Spinal cord (tissue), 10 donors: ENCODE results near the gene PDK2. TPM values are rescaled to one million over a fixed set of nuclear protein-coding genes. Genes with fewer than 3 reads are reported as not detected.

Experiments
- DNase-seq, 6 donors: peaks; one replicate each; pipeline versions ENCODE4 v3.0.0 to v3.0.0-alpha.2; 2013 to 2015; ENCODE audit warnings: low spot score in 6 of 6, low read depth in 4 of 6
- H3K27ac ChIP-seq: one replicate; pipeline ENCODE4 v1.5.1; 2013; ENCODE audit warnings: low read depth, low read length, control low read depth
- H3K27me3 ChIP-seq: one replicate; pipeline ENCODE4 v1.6.1; 2013; ENCODE audit warnings: low read length; ENCODE audit not compliant: control insufficient read depth, insufficient read depth
- H3K36me3 ChIP-seq: one replicate; pipeline ENCODE4 v1.6.1; 2013; ENCODE audit warnings: low read length; ENCODE audit not compliant: control insufficient read depth, insufficient read depth
- H3K4me1 ChIP-seq: one replicate; pipeline ENCODE4 v1.6.1; 2013; ENCODE audit warnings: low read length; ENCODE audit not compliant: control insufficient read depth, insufficient read depth
- H3K4me3 ChIP-seq: one replicate; pipeline ENCODE4 v1.5.1; 2013; ENCODE audit warnings: low read depth, low read length, control low read depth
- H3K9me3 ChIP-seq: one replicate; pipeline ENCODE4 v1.6.1; 2013; ENCODE audit warnings: low read length; ENCODE audit not compliant: control insufficient read depth, insufficient read depth
- WGBS: methylation state at CpG from one replicate; pipeline ENCODE4 v1.1.5; 2013; ENCODE audit warnings: missing lambda C conversion rate; ENCODE audit not compliant: insufficient coverage; 5-methylcytosine and 5-hydroxymethylcytosine counted together
- long read RNA-seq, 4 donors: transcript quantifications; one replicate each; lab custom pipeline, GENCODE V29; 2026
- polyA plus RNA-seq, 2 donors: library from polyadenylated mRNA; unstranded; fragments of 120-200 nt; gene quantifications; one replicate each; pipeline ENCODE4 v1.2.1, GENCODE V29; 2013; ENCODE audit not compliant: insufficient read length in 2 of 2
- total RNA-seq, 2 donors: library from RNA; depleted of rRNA in 1 of 2; stranded (reverse); fragments of 120-200 nt in 1 of 2; fragments of >200 nt in 1 of 2; gene quantifications; one replicate each; pipeline versions ENCODE4 v1.2.3 to v1.2.4, GENCODE V29; 2013 to 2014
- donor health status: healthy.

Gene PDK2
- total RNA-seq = 10 to 100 TPM; 14.7 to 32.6 TPM
- polyA plus RNA-seq = 10 to 100 TPM; 52.8 to 56.1 TPM
- long read RNA-seq, donor 1, transcript PDK2-203 (11 exons, 3,440 nt) = major isoform, 12 of 24 reads
- long read RNA-seq, donor 1, transcript PDK2-206 (4 exons, 865 nt) = minor isoform, 7 of 24 reads
- long read RNA-seq, donor 1, partial matches to known transcripts = 5 of 24 reads
- long read RNA-seq, donor 1, other reads (novel, unspliced or antisense) = 0 of 24 reads
- long read RNA-seq, donor 2, partial matches to known transcripts = 5 of 11 reads
- long read RNA-seq, donor 2, other reads (novel, unspliced or antisense) = 0 of 11 reads
- long read RNA-seq, donor 3, transcript PDK2-206 (4 exons, 865 nt) = major isoform, 5 of 17 reads
- long read RNA-seq, donor 3, partial matches to known transcripts = 8 of 17 reads
- long read RNA-seq, donor 3, other reads (novel, unspliced or antisense) = 0 of 17 reads
- long read RNA-seq, donor 4, transcript PDK2-206 (4 exons, 865 nt) = minor isoform, 9 of 36 reads
- long read RNA-seq, donor 4, transcript PDK2-203 (11 exons, 3,440 nt) = major isoform, 17 of 36 reads
- long read RNA-seq, donor 4, partial matches to known transcripts = 7 of 36 reads
- long read RNA-seq, donor 4, other reads (novel, unspliced or antisense) = 0 of 36 reads

GRCh38 chr17:50094753-50095619, at the start of gene PDK2:
Gene PDK2 (plus strand): TSS chr17:50095351. CDS start chr17:50095436, 85 bp downstream.
- Histone ChIP-seq H3K27me3 (no peaks in the 10 kb centered on the region), H3K36me3 (peaks cover 37% of the 10 kb centered on the region), H3K27ac (peak within 1 kb of the TSS; percentile 91), H3K4me3 (peak within 1 kb of the TSS; percentile 89), H3K9me3 (no peaks in the 10 kb centered on the region), H3K4me1 (peaks cover 26% of the 10 kb centered on the region)
- WGBS = under 1% methylated on average over 68 of the region's 68 CpGs
- peak; percentile 90 to 99 (median 95) for DNase-seq

DNA sequence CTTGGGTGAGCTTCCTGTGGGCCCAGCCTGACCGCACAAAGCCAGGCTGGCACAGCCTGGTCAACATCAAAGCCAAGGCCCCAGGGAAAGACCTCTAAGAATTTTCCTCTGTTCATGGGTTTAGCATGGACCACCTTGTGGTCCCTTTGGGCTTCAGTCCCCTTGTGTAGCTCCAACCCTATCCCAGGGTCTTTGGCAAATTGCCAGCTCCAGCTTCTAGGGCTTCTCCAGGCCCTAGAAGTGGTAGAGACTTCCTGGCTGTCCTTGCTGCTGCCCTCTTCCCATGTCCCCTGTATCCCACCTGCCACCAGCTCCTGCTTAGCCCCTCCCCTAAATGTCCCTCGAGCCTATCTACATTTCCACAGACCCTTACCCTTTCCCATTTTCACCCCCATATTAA, 49.0 kb upstream of the PDK2 start:
- Histone ChIP-seq H3K36me3 (no peaks in the 10 kb centered on the region), H3K4me1 (peaks cover 24% of the 10 kb centered on the region), H3K9me3 (no peaks in the 10 kb centered on the region), H3K27ac (no peak overlapping the region), H3K27me3 (no peaks in the 10 kb centered on the region), H3K4me3 (no peak overlapping the region)
- DNase-seq = no peak
- WGBS = 83% methylated on average over 2 of the region's 2 CpGs

DNA sequence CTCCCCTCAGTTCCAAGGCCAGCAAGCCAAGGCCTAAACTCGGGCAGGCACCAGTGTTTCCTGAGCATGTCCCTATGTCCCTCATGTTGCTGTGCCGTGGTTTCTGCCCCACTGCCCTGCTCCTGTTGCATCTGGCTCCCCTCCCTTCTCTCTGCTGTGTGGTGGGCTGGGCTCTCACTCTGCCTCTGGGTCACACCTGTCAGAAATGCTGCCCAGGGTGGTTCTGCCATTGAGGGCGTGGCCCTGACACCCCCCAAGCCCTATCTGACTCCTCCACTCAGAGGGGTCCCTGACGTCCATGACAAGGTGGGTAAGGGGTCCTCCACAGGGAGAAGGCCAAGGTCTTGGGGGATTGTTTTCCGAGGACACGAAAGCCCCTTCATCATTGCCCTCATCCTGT, 48.5 kb upstream of the PDK2 start:
- H3K27me3 ChIP-seq = no peaks in the 10 kb centered on the region
- no peak overlapping the region for H3K27ac ChIP-seq
- H3K4me1 ChIP-seq = peaks cover 28% of the 10 kb centered on the region
- WGBS = 66% methylated on average over 2 of the region's 6 CpGs
- no peak overlapping the region for H3K4me3 ChIP-seq
- DNase-seq = no peak
- no peaks in the 10 kb centered on the region for H3K9me3 ChIP-seq
- no peaks in the 10 kb centered on the region for H3K36me3 ChIP-seq

DNA sequence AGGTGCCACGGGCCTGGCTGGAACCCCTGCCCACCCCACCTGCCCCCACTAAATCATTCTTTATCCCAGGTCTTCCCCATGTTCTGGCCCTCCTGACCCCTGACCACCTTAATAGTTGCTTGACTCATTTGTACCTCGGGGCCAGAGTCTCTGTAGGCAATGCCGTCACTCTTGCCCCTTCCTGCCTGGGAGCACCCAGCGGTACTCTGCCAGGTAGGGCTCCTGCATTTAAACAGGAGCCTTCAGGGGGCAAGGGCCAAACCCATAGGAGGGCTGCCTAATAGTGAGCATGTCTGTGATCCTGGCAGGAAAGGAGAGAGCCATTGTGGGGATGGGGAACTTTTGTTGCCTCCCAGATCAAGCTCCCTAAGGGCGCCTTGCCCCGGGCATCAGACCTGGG, 48.1 kb upstream of the PDK2 start:
- peaks cover 32% of the 10 kb centered on the region for H3K4me1 ChIP-seq
- no peaks in the 10 kb centered on the region for H3K9me3 ChIP-seq
- H3K4me3 ChIP-seq = no peak overlapping the region
- H3K36me3 ChIP-seq = no peaks in the 10 kb centered on the region
- H3K27ac ChIP-seq = no peak overlapping the region
- 87% methylated on average over 6 of the region's 6 CpGs for WGBS
- no peaks in the 10 kb centered on the region for H3K27me3 ChIP-seq
- no peak for DNase-seq

- Histone ChIP-seq H3K27ac (no peak overlapping the region), H3K27me3 (no peaks in the 10 kb centered on the region), H3K36me3 (no peaks in the 10 kb centered on the region), H3K4me3 (no peak overlapping the region), H3K4me1 (peaks cover 33% of the 10 kb centered on the region), H3K9me3 (no peaks in the 10 kb centered on the region)
- 72% methylated on average over 4 of the region's 9 CpGs for WGBS
- DNase-seq = no peak
Observed at GRCh38 chr17:50047488-50048126, 47.5 kb upstream of the PDK2 start.

GRCh38 chr17:50048146-50048720, 46.9 kb upstream of the PDK2 start:
- WGBS = 90% methylated on average over 10 of the region's 17 CpGs
- peaks cover 35% of the 10 kb centered on the region for H3K4me1 ChIP-seq

DNA sequence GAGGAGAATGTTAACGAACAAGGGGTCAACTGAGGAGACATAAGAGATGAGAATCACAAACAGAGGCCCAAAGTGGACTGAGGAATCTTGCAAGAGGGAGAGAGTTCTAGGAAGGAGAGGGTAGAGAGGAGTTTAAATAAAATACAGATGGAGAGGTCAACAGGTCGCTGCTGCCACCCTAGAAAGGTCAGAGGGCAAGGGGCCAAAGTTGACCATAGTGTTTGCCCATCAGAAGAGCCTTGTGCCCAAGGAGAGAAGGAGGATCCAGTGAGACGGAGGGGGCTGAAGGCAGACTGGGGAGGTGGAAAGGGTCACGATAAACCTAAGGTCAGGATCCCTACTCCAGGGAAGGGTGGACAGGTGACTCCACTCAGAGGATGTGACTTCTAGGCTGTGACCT, 46.2 kb upstream of the PDK2 start:
- no peaks in the 10 kb centered on the region for H3K9me3 ChIP-seq
- H3K4me3 ChIP-seq = no peak overlapping the region
- no peak overlapping the region for H3K27ac ChIP-seq
- peaks cover 2% of the 10 kb centered on the region for H3K27me3 ChIP-seq
- H3K4me1 ChIP-seq = peaks cover 31% of the 10 kb centered on the region
- no peaks in the 10 kb centered on the region for H3K36me3 ChIP-seq
- DNase-seq = no peak
- WGBS = 63% methylated on average over 4 of the region's 4 CpGs

More at GRCh38 chr17:50048146-50048720, 46.9 kb upstream of the PDK2 start:
- no peak overlapping the region for H3K27ac ChIP-seq
- H3K9me3 ChIP-seq = no peaks in the 10 kb centered on the region
- no peaks in the 10 kb centered on the region for H3K36me3 ChIP-seq
- H3K27me3 ChIP-seq = no peaks in the 10 kb centered on the region
- no peak for DNase-seq
- no peak overlapping the region for H3K4me3 ChIP-seq

DNA sequence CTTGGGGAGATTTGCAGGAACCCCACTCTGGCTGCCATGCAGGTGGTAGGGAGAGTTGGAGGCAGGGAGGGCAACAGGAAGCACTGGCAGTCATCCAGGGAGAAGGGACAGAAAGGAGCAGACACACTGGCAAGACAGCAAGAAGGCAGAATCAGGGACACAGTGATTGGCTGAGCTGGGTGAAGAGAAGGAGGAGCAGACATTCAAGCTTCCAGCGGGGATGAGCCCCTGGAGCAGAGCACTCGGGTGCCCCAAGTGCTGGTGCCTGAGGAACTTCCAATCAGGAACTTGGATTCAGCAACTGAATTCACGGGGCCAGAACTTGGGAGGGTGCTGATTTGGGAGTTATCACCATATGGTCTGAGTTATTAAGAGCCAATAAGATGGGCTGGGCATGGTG, 45.5 kb upstream of the PDK2 start:
- no peaks in the 10 kb centered on the region for H3K36me3 ChIP-seq
- peaks cover 3% of the 10 kb centered on the region for H3K27me3 ChIP-seq
- whole genome bisulfite sequencing = 34% methylated on average over 3 of the region's 3 CpGs
- DNase-seq = peak in 2 of 6 donors; percentile 38 to 43
- no peak overlapping the region for H3K27ac ChIP-seq
- no peak overlapping the region for H3K4me3 ChIP-seq
- peaks cover 32% of the 10 kb centered on the region for H3K4me1 ChIP-seq
- H3K9me3 ChIP-seq = no peaks in the 10 kb centered on the region
